OCI-LY7 (cell line): ENCODE data around the gene SLC25A21. TPM values are rescaled to one million over a fixed set of nuclear protein-coding genes. Genes with fewer than 3 reads are reported as not detected.

Source experiments
- BruUV-seq: library from RNA; stranded (reverse); fragments of 400-500 nt; replicated peaks from 2 replicates; lab custom pipeline; 2021; lab: Mats Ljungman, UMichigan
- CTCF ChIA-PET: fragments of 300-600 bp; sonication (Branson Sonifier 250); formaldehyde crosslinking; loops from one replicate; lab custom pipeline; 2022; ENCODE audit warnings: antibody characterized with exemption; ENCODE audit not compliant: unreplicated experiment; lab: Charles Lee
- POLR2A ChIA-PET: fragments of 300-600 bp; sonication (Branson Sonifier 250); formaldehyde crosslinking; loops from one replicate; lab custom pipeline; 2022; ENCODE audit warnings: antibody characterized with exemption; lab: Charles Lee
- DNase-seq: peaks from one replicate; pipeline ENCODE4 v3.0.0-alpha.2; 2015; ENCODE audit warnings: low spot score
- H2AFZ ChIP-seq: fragments of 200-600 bp; sonication (generic), shearing (Covaris generic); 2 replicates; pipeline ENCODE4 v1.6.1; 2014; ENCODE audit warnings: mild to moderate bottlenecking, antibody characterized with exemption, low read length, moderate library complexity
- H3K27ac ChIP-seq: fragments of 200-600 bp; sonication (generic); 2 replicates; pipeline ENCODE4 v1.5.1; 2014; ENCODE audit warnings: mixed run types, low read depth, mild to moderate bottlenecking, moderate library complexity, low read length, inconsistent platforms; ENCODE audit not compliant: poor library complexity, severe bottlenecking
- H3K36me3 ChIP-seq: fragments of 200-600 bp; sonication (generic); 2 replicates; pipeline ENCODE4 v1.6.1; 2014; ENCODE audit warnings: mild to moderate bottlenecking, antibody characterized with exemption, low read length, moderate library complexity, mixed read lengths; ENCODE audit not compliant: insufficient read depth
- H3K4me1 ChIP-seq: fragments of 200-600 bp; sonication (generic); 2 replicates; pipeline ENCODE4 v1.5.1; 2014; ENCODE audit warnings: mild to moderate bottlenecking, low read length; ENCODE audit not compliant: insufficient read depth, poor library complexity, severe bottlenecking
- H3K4me2 ChIP-seq: fragments of 200-600 bp; sonication (generic); 2 replicates; pipeline ENCODE4 v1.6.1; 2014; ENCODE audit warnings: mild to moderate bottlenecking, low read length
- H3K4me3 ChIP-seq: fragments of 200-600 bp; sonication (generic); 2 replicates; pipeline ENCODE4 v1.5.1; 2014; ENCODE audit warnings: mild to moderate bottlenecking, low read depth, low read length; ENCODE audit not compliant: poor library complexity, severe bottlenecking
- H3K79me2 ChIP-seq: fragments of 200-600 bp; sonication (generic); 2 replicates; pipeline ENCODE4 v1.6.1; 2016; ENCODE audit warnings: low read depth, mild to moderate bottlenecking, low read length, moderate library complexity, mixed read lengths; ENCODE audit not compliant: insufficient read depth
- H3K9me2 ChIP-seq: fragments of 200-600 bp; sonication (generic); 2 replicates; pipeline ENCODE4 v1.6.1; 2016; ENCODE audit warnings: mild to moderate bottlenecking, low read length, mixed read lengths; ENCODE audit not compliant: insufficient read depth
- H3K9me3 ChIP-seq: fragments of 200-600 bp; sonication (generic); 2 replicates; pipeline ENCODE4 v1.6.1; 2014; ENCODE audit warnings: mild to moderate bottlenecking, mixed run types, low read length, mixed read lengths
- H4K20me1 ChIP-seq: fragments of 200-600 bp; sonication (generic); 2 replicates; pipeline ENCODE4 v1.6.1; 2014; ENCODE audit warnings: mild to moderate bottlenecking, antibody characterized with exemption, low read length, moderate library complexity, mixed read lengths; ENCODE audit not compliant: insufficient read depth
- EZH2phosphoT487 ChIP-seq: fragments of 200-600 bp; sonication (generic); IDR thresholded peaks from 2 replicates; pipeline ENCODE4 v1.6.1; 2018; ENCODE audit warnings: low read depth, borderline replicate concordance, mild to moderate bottlenecking, mixed run types, antibody characterized with exemption, low read length, moderate library complexity, mixed read lengths
- intact Hi-C: fragments of 100-400 bp; cut with micrococcal nuclease; formaldehyde crosslinking; loops from one replicate; pipeline ENCODE4 v1.10.0; 2022; ENCODE audit not compliant: unreplicated experiment
- total RNA-seq, 2 experiments: library from RNA; depleted of rRNA in 1 of 2; stranded (reverse); fragments of >200 nt in 1 of 2; shearing (Covaris generic) in 1 of 2; gene quantifications; 2 replicates each; pipeline ENCODE4 v1.2.3, GENCODE V29; 2014 to 2022
- TF ChIP-seq, protein P1 (sequence below): fragments of 200-600 bp; sonication (generic); conservative IDR thresholded peaks from 2 replicates; pipeline ENCODE4 v1.5.1; 2014; ENCODE audit warnings: mild to moderate bottlenecking, antibody characterized with exemption, low read length, moderate library complexity, mixed read lengths

Gene SLC25A21
- total RNA-seq, 2 experiments from 2014 or later: not detected

DNA sequence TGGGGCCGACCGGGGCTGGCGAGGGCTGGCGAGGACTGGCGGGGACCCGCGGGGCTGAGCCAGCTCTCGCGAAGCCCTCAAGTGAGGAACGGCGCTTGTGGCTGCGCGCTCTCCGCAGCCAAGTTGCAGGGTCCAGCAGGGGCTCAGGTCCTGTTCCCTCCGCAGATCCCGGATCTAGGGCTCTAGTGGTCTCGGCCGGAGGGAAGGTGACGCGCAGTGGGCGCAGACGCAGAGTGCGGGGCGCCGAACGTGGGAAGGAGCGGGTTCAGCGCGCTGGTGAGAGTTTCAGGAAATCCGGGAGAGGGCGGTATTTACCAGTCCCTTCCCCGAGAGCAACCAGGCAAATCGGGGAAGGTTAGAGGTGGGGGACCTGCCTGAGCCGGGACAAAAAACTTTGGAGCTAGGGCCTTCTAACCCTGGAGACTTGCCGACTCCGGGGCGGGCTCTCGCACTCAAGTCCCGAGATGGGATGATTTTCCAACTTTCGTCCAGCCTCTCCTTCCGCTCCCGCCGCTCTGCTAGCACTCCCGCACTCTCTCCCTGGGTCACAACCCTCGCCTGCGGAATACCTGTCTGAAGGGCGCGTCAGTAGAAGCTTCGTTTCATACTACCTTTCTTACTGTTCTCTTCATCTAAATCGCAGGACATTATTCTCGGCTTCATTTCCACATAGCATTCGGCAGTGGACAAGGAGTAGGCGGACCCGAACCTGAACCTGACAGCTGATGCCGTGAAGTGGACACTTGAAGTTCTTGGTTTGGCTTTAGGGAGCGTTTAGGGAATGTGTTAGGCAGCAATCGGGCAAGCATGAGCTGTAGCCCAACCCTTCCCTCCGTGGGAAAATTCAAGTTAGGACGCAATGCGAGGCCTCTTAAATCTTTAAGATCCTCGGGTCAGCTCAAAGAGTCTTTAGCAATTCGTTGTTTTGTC, 524.3 kb downstream of the SLC25A21 start:
- no peaks in the 10 kb centered on the region for H3K79me2 ChIP-seq
- H3K4me2 ChIP-seq: no peak overlapping the region
- ChIA-PET POLR2A (interaction anchor here (1.1 kb wide), 1 partner anchor 13 kb away, joined by 3 read pairs; the partner anchor contains the start of gene PAX9), CTCF (no interaction called here)
- DNase-seq: no peak
- H3K9me3 ChIP-seq: no peaks in the 10 kb centered on the region
- H2AFZ ChIP-seq: no peak overlapping the region
- H3K4me3 ChIP-seq: no peak overlapping the region
- no peaks in the 10 kb centered on the region for H3K36me3 ChIP-seq
- BruUV-seq: no TSS peak
- TF ChIP-seq, protein P1, sequence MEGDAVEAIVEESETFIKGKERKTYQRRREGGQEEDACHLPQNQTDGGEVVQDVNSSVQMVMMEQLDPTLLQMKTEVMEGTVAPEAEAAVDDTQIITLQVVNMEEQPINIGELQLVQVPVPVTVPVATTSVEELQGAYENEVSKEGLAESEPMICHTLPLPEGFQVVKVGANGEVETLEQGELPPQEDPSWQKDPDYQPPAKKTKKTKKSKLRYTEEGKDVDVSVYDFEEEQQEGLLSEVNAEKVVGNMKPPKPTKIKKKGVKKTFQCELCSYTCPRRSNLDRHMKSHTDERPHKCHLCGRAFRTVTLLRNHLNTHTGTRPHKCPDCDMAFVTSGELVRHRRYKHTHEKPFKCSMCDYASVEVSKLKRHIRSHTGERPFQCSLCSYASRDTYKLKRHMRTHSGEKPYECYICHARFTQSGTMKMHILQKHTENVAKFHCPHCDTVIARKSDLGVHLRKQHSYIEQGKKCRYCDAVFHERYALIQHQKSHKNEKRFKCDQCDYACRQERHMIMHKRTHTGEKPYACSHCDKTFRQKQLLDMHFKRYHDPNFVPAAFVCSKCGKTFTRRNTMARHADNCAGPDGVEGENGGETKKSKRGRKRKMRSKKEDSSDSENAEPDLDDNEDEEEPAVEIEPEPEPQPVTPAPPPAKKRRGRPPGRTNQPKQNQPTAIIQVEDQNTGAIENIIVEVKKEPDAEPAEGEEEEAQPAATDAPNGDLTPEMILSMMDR: no peak
- no peak for TF ChIP-seq EZH2phosphoT487
- intact Hi-C loops: no loop called here
- no peaks in the 10 kb centered on the region for H3K4me1 ChIP-seq
- no peaks in the 10 kb centered on the region for H3K9me2 ChIP-seq
- no peak overlapping the region for H3K27ac ChIP-seq
- H4K20me1 ChIP-seq: no peaks in the 10 kb centered on the region; the same call in 1 of the 2 replicates

DNA sequence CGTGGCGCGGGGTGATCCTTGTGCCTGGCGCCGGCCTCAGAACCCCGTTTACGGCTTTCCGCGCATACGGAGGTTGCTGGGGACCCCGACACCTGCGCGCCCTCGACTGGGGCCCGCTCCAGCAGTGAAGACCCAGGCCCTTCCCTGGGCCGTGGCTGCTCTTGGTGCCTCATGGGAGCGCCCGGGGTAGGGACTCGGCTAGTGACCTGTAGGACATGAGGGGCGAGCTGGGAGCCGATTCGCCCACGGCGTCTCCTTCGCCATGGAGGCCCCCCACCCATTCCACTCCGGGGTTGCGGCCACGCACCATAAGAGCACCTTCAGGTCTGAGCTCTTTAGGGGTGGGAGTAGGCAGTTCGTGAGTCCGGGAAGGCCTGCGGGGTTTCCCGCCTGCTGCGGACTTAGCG, 525.0 kb downstream of the SLC25A21 start:
- CTCF ChIA-PET: no interaction called here
- Histone ChIP-seq H4K20me1 (no peaks in the 10 kb centered on the region; the same call in 1 of the 2 replicates), H3K27ac (no peak overlapping the region), H3K4me2 (no peak overlapping the region), H3K4me1 (no peaks in the 10 kb centered on the region), H3K9me3 (no peaks in the 10 kb centered on the region), H3K9me2 (no peaks in the 10 kb centered on the region), H3K79me2 (no peaks in the 10 kb centered on the region), H3K4me3 (no peak overlapping the region), H2AFZ (no peak overlapping the region), H3K36me3 (no peaks in the 10 kb centered on the region)
- TF ChIP-seq, protein P1: no peak
- TF ChIP-seq EZH2phosphoT487: no peak
- intact Hi-C loops: no loop called here
- BruUV-seq: no TSS peak
- POLR2A ChIA-PET: no interaction called here
- no peak for DNase-seq
